ENCODE measurements around the gene TOM1. TPM values are rescaled to one million over a fixed set of nuclear protein-coding genes. Genes with fewer than 3 reads are reported as not detected.

The TOM1 gene
- total and polyA plus RNA-seq, 4 donors, result 17.9 to 53.0 (median 50.5) TPM

GRCh38 chr22:35323305-35323704, 23.6 kb downstream of the TOM1 start (continued):
- TF ChIP-seq CTCF (IDR thresholded peaks at IDR 0.05; ENCODE audit: low read depth, low read length, missing input control) (no peak), SP1 (IDR thresholded peaks at IDR 0.05) (no peak), TAF1 (conservative IDR thresholded peaks at IDR 0.05) (no peak), NR2F2 (IDR thresholded peaks at IDR 0.05) (no peak), ZBTB33 (IDR thresholded peaks at IDR 0.05) (no peak)

DNA sequence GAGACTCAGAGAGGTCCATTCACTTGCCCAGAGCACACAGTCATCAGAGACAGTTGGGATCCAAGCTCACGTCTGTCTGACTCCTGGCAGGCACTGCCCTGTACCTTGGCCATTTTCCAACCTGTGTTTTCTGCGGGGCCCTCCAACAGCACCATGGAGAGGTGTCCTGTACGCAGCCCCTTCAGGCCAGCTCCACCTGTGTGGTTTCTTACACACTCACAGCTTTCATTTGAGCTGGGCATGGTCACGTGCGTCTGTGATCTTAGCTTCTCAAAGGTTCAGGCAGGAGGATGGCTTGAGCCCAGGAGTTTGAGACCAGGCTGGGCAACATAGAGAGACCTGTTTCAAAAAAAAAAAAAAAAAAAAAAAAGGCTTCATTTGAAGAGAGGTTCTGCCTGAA, 24.4 kb downstream of the TOM1 start:
- Histone ChIP-seq H3K9ac (ENCODE audit: low read depth in 1 of 2, low read length in 2 of 2) (no peak overlapping the region), H3K27ac (ENCODE audit: low read depth in 1 of 2, low read length in 2 of 2) (no peak overlapping the region), H3K36me3 (ENCODE audit: control insufficient read depth in 4 of 4, insufficient read depth in 3 of 4, low read depth in 1 of 4, low read length in 3 of 4) (peaks cover 19 to 64% (median 45%) of the 10 kb centered on the region in 4 donors), H3K4me3 (ENCODE audit: low read depth in 1 of 3, low read length in 3 of 3) (no peak overlapping the region), H3K9me3 (ENCODE audit: control insufficient read depth in 4 of 4, low read length in 3 of 4) (no peaks in the 10 kb centered on the region), H3K4me1 (ENCODE audit: control insufficient read depth in 4 of 4, insufficient read depth in 4 of 4, low read length in 3 of 4) (peaks cover 6 to 23% (median 10%) of the 10 kb centered on the region in 4 donors), H3K27me3 (ENCODE audit: control insufficient read depth in 4 of 4, insufficient read depth in 4 of 4, low read length in 3 of 4) (no peaks in the 10 kb centered on the region)
- WGBS, result 77% methylated on average over 5 of the region's 5 CpGs
- TF ChIP-seq RAD21 (IDR thresholded peaks at IDR 0.05) (no peak), HNF4G (IDR thresholded peaks at IDR 0.05) (no peak), FOXA2 (IDR thresholded peaks at IDR 0.05) (no peak), ATF3 (IDR thresholded peaks at IDR 0.05) (no peak), TAF1 (conservative IDR thresholded peaks at IDR 0.05) (no peak), MAX (IDR thresholded peaks at IDR 0.05) (no peak), GABPA (IDR thresholded peaks at IDR 0.05 in 1 of 2, conservative IDR thresholded peaks at IDR 0.05 in 1 of 2) (no peak), YY1 (IDR thresholded peaks at IDR 0.05) (no peak)
- no peak for DNase-seq (ENCODE audit: low spot score)

DNA sequence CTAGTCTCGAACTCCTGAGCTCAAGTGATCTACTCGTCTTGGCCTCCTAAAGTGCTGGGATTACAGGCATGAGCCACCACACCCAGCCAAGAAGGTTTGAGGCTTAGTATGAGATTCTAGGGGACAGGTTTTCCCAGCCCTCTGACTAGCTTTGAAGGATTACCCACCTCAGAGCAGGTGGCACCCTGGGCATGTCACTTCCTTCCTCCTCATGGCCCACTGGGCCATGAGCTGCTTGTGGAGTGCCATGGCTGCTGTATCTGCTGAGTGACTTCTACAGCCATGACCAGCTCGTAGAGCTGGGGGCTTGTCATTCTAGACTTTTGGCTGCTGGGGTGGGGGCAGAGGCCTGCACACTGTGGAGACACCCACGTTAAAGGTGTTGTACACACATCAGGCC, 25.1 kb downstream of the TOM1 start:
- Histone ChIP-seq H3K9me3 (ENCODE audit: control insufficient read depth in 4 of 4, low read length in 3 of 4) (no peaks in the 10 kb centered on the region), H3K4me1 (ENCODE audit: control insufficient read depth in 4 of 4, insufficient read depth in 4 of 4, low read length in 3 of 4) (peaks cover 9 to 30% (median 16%) of the 10 kb centered on the region in 4 donors), H3K9ac (ENCODE audit: low read depth in 1 of 2, low read length in 2 of 2) (no peak overlapping the region), H3K36me3 (ENCODE audit: control insufficient read depth in 4 of 4, insufficient read depth in 3 of 4, low read depth in 1 of 4, low read length in 3 of 4) (peaks cover 17 to 60% (median 40%) of the 10 kb centered on the region in 4 donors), H3K4me3 (ENCODE audit: low read depth in 1 of 3, low read length in 3 of 3) (no peak overlapping the region), H3K27ac (ENCODE audit: low read depth in 1 of 2, low read length in 2 of 2) (no peak overlapping the region), H3K27me3 (ENCODE audit: control insufficient read depth in 4 of 4, insufficient read depth in 4 of 4, low read length in 3 of 4) (no peaks in the 10 kb centered on the region)
- no peak for DNase-seq (ENCODE audit: low spot score)
- WGBS, result 96% methylated on average over 4 of the region's 4 CpGs
- TF ChIP-seq CTCF (IDR thresholded peaks at IDR 0.05; ENCODE audit: low read depth, low read length, missing input control) (no peak), MAX (IDR thresholded peaks at IDR 0.05) (no peak), ZBTB33 (IDR thresholded peaks at IDR 0.05) (no peak), SP1 (IDR thresholded peaks at IDR 0.05) (no peak), FOXA1 (IDR thresholded peaks at IDR 0.05) (no peak), REST (IDR thresholded peaks at IDR 0.05) (no peak), HNF4A (conservative IDR thresholded peaks at IDR 0.05) (no peak), RXRA (IDR thresholded peaks at IDR 0.05) (no peak), RAD21 (IDR thresholded peaks at IDR 0.05) (no peak), JUND (IDR thresholded peaks at IDR 0.05) (no peak), ATF3 (IDR thresholded peaks at IDR 0.05) (no peak), FOXA2 (IDR thresholded peaks at IDR 0.05) (no peak)

All from liver (tissue), 9 donors.